SK-N-MC (cell line): ENCODE measurements around the gene ELK4.

Experiments
- EZH2 ChIP-seq: fragments of 200-600 bp; sonication (generic); IDR thresholded peaks from one replicate; pipeline ENCODE4 v1.6.1; 2017; ENCODE audit warnings: antibody characterized with exemption
- FOXP2 ChIP-seq: optimal IDR thresholded peaks from 2 replicates; pipeline ENCODE3; 2011; ENCODE audit warnings: mild to moderate bottlenecking, moderate library complexity; ENCODE audit not compliant: insufficient read depth; ENCODE audit errors: extremely low read length, control extremely low read depth
- POLR2AphosphoS5 ChIP-seq: IDR thresholded peaks from 2 replicates; pipeline ENCODE4 v1.6.1; 2012; ENCODE audit warnings: mild to moderate bottlenecking, low read depth, low read length, borderline replicate concordance

- no peak for TF ChIP-seq POLR2AphosphoS5
- no peak for TF ChIP-seq EZH2
- TF ChIP-seq FOXP2 = no peak
Observed at GRCh38 chr1:205582046-205582445, 49.8 kb downstream of the ELK4 start.
